ENCODE results near the gene INF2.
"Not testable (repeated sequence)": the region's sequence is repeated elsewhere in the genome, so short reads cannot be mapped to it uniquely, and the experiment has no call there.

The INF2 gene

GRCh38 chr14:104651876-104652260, 37.5 kb upstream of the INF2 start:
- Mint-ChIP-seq H3K27ac (no peak overlapping the region), H3K9me3 (peaks cover 8 to 13% of the 10 kb centered on the region in 2 donors), H3K4me1 (peaks cover 44 to 72% of the 10 kb centered on the region in 2 donors), H3K36me3 (peaks cover 6 to 13% of the 10 kb centered on the region in 2 donors), H3K27me3 (no peaks in the 10 kb centered on the region), H3K4me3 (no peak overlapping the region)
- no peak for DNase-seq
- ATAC-seq (replicated peaks), result no peak

GRCh38 chr14:104652386-104652785, 37.0 kb upstream of the INF2 start:
- Mint-ChIP-seq H3K4me3 (no peak overlapping the region), H3K36me3 (peaks cover 6 to 13% of the 10 kb centered on the region in 2 donors), H3K4me1 (peaks cover 47 to 72% of the 10 kb centered on the region in 2 donors), H3K27ac (no peak overlapping the region), H3K27me3 (no peaks in the 10 kb centered on the region), H3K9me3 (peaks cover 8 to 13% of the 10 kb centered on the region in 2 donors)
- no peak for DNase-seq
- ATAC-seq (replicated peaks), result no peak

- DNase-seq; H3K27me3 Mint-ChIP-seq; H3K27ac Mint-ChIP-seq; H3K4me3 Mint-ChIP-seq; ATAC-seq (replicated peaks): not testable (repeated sequence)
- Mint-ChIP-seq H3K4me1 (peaks cover 53 to 74% of the 10 kb centered on the region in 2 donors), H3K9me3 (peaks cover 8 to 13% of the 10 kb centered on the region in 2 donors), H3K36me3 (peaks cover 6 to 13% of the 10 kb centered on the region in 2 donors)
Measured at GRCh38 chr14:104653130-104653920, 36.1 kb upstream of the INF2 start.

GRCh38 chr14:104654119-104654518, 35.3 kb upstream of the INF2 start:
- Mint-ChIP-seq H3K36me3 (peaks cover 6 to 13% of the 10 kb centered on the region in 2 donors), H3K4me1 (peaks cover 60 to 82% of the 10 kb centered on the region in 2 donors), H3K27ac (no peak overlapping the region), H3K4me3 (peak overlapping the region in 1 of 2 donors; percentile 15), H3K9me3 (peaks cover 8 to 13% of the 10 kb centered on the region in 2 donors), H3K27me3 (no peaks in the 10 kb centered on the region)
- no peak for ATAC-seq (replicated peaks)
- DNase-seq, result no peak

- Mint-ChIP-seq H3K4me3 (peak overlapping the region in 1 of 2 donors; percentile 39), H3K27me3 (no peaks in the 10 kb centered on the region), H3K36me3 (peaks cover 6 to 13% of the 10 kb centered on the region in 2 donors), H3K9me3 (peaks cover 8 to 13% of the 10 kb centered on the region in 2 donors), H3K4me1 (peaks cover 63 to 88% of the 10 kb centered on the region in 2 donors), H3K27ac (no peak overlapping the region)
- no peak for ATAC-seq (replicated peaks)
- DNase-seq, result no peak
Measured at GRCh38 chr14:104655128-104655848, 34.1 kb upstream of the INF2 start.

- peak; percentile 10 to 17 for ATAC-seq (replicated peaks)
- Mint-ChIP-seq H3K36me3 (peaks cover 6 to 13% of the 10 kb centered on the region in 2 donors), H3K27ac (peak overlapping the region; percentile 94)
Measured at GRCh38 chr14:104656014-104656714, 33.3 kb upstream of the INF2 start.

GRCh38 chr14:104657101-104657524, 32.3 kb upstream of the INF2 start:
- Mint-ChIP-seq H3K4me3 (peak overlapping the region; percentile 29 to 57), H3K4me1 (peaks cover 64 to 88% of the 10 kb centered on the region in 2 donors), H3K36me3 (peaks cover 6 to 13% of the 10 kb centered on the region in 2 donors), H3K9me3 (peaks cover 8 to 13% of the 10 kb centered on the region in 2 donors), H3K27ac (peak overlapping the region; percentile 94), H3K27me3 (no peaks in the 10 kb centered on the region)
- peak; percentile 82 for DNase-seq
- peak; percentile 75 to 80 for ATAC-seq (replicated peaks)

More at GRCh38 chr14:104656014-104656714, 33.3 kb upstream of the INF2 start:
- H3K9me3 Mint-ChIP-seq, result peaks cover 8 to 13% of the 10 kb centered on the region in 2 donors
- peak; percentile 47 for DNase-seq
- peaks cover 69 to 88% of the 10 kb centered on the region in 2 donors for H3K4me1 Mint-ChIP-seq
- H3K27me3 Mint-ChIP-seq, result no peaks in the 10 kb centered on the region
- H3K4me3 Mint-ChIP-seq, result peak overlapping the region; percentile 14 to 51

- Mint-ChIP-seq H3K9me3 (peaks cover 8 to 9% of the 10 kb centered on the region in 2 donors), H3K4me3 (peak overlapping the region; percentile 22 to 57), H3K4me1 (peaks cover 66 to 89% of the 10 kb centered on the region in 2 donors), H3K27me3 (no peaks in the 10 kb centered on the region), H3K27ac (peak overlapping the region; percentile 94), H3K36me3 (peaks cover 6 to 13% of the 10 kb centered on the region in 2 donors)
- ATAC-seq (replicated peaks) (peak; percentile 56 to 57), DNase-seq (peak; percentile 74)
Measured at GRCh38 chr14:104657563-104658324, 31.7 kb upstream of the INF2 start.

- H3K27ac Mint-ChIP-seq, result peak overlapping the region; percentile 94
- H3K9me3 Mint-ChIP-seq, result peaks cover 8% of the 10 kb centered on the region in 2 donors
- H3K27me3 Mint-ChIP-seq, result no peaks in the 10 kb centered on the region
- ATAC-seq (replicated peaks) (no peak), DNase-seq (peak; percentile 47)
- H3K4me3 Mint-ChIP-seq, result peak overlapping the region; percentile 22 to 57
- H3K4me1 Mint-ChIP-seq, result peaks cover 66 to 90% of the 10 kb centered on the region in 2 donors
- H3K36me3 Mint-ChIP-seq, result peaks cover 6 to 11% of the 10 kb centered on the region in 2 donors
Measured at GRCh38 chr14:104658325-104658712, 31.1 kb upstream of the INF2 start.

- Mint-ChIP-seq H3K4me1 (peaks cover 62 to 88% of the 10 kb centered on the region in 2 donors), H3K27me3 (no peaks in the 10 kb centered on the region), H3K9me3 (peaks cover 3% of the 10 kb centered on the region in 2 donors), H3K4me3 (peak overlapping the region in 1 of 2 donors; percentile 79), H3K36me3 (peaks cover 2 to 6% of the 10 kb centered on the region in 2 donors), H3K27ac (peak overlapping the region; percentile 94)
- no peak for DNase-seq
- no peak for ATAC-seq (replicated peaks)
Measured at GRCh38 chr14:104659146-104659545, 30.3 kb upstream of the INF2 start.

GRCh38 chr14:104659764-104660523, 29.5 kb upstream of the INF2 start:
- Mint-ChIP-seq H3K4me1 (peaks cover 64 to 88% of the 10 kb centered on the region in 2 donors), H3K9me3 (peaks cover 0 to 2% of the 10 kb centered on the region in 2 donors), H3K27me3 (no peaks in the 10 kb centered on the region), H3K4me3 (peak overlapping the region; percentile 67 to 79), H3K27ac (peak overlapping the region; percentile 94), H3K36me3 (peaks cover 0 to 4% of the 10 kb centered on the region in 2 donors)
- DNase-seq (peak; percentile 55), ATAC-seq (replicated peaks) (peak; percentile 1)

GRCh38 chr14:104660597-104660996, 28.8 kb upstream of the INF2 start:
- ATAC-seq (replicated peaks) (peak; percentile 54 to 62), DNase-seq (peak; percentile 76)
- peak overlapping the region; percentile 94 for H3K27ac Mint-ChIP-seq
- peaks cover 0 to 4% of the 10 kb centered on the region in 2 donors for H3K36me3 Mint-ChIP-seq
- no peaks in the 10 kb centered on the region for H3K27me3 Mint-ChIP-seq
- H3K4me3 Mint-ChIP-seq, result peak overlapping the region; percentile 67 to 79
- H3K9me3 Mint-ChIP-seq, result peaks cover 0 to under 1% of the 10 kb centered on the region in 2 donors
- peaks cover 67 to 90% of the 10 kb centered on the region in 2 donors for H3K4me1 Mint-ChIP-seq

Measured in stimulated activated naive B cell treated with anti-CD40 and anti-IgM and Interleukin-4, amounts not matched to agents 10 μg/mL and 1 μg/mL and 100 μg/mL, for 72 hours (primary cell).